HEK293T (cell line): ENCODE data around the gene CTBP1.

ENCODE experiments used
- ARNT ChIP-seq: fragments of 450-650 bp; IDR thresholded peaks from 2 replicates; pipeline ENCODE4 v1.6.1; 2017; ENCODE audit warnings: mild to moderate bottlenecking
- BHLHE40 ChIP-seq: fragments of 450-650 bp; IDR thresholded peaks from 2 replicates; pipeline ENCODE4 v1.6.1; 2016; ENCODE audit warnings: mild to moderate bottlenecking, moderate library complexity, borderline replicate concordance
- ELF4 ChIP-seq: fragments of 450-650 bp; IDR thresholded peaks from 2 replicates; pipeline ENCODE4 v1.6.1; 2017; ENCODE audit warnings: antibody characterized with exemption
- FOXA1 ChIP-seq: fragments of 450-650 bp; IDR thresholded peaks from 2 replicates; pipeline ENCODE4 v1.6.1; 2016; ENCODE audit warnings: mild to moderate bottlenecking
- FOXM1 ChIP-seq: fragments of 450-650 bp; IDR thresholded peaks from 2 replicates; pipeline ENCODE4 v1.6.1; 2017; ENCODE audit warnings: mild to moderate bottlenecking, borderline replicate concordance
- HDGF ChIP-seq: fragments of 450-650 bp; IDR thresholded peaks from 2 replicates; pipeline ENCODE4 v1.6.1; 2017; ENCODE audit warnings: antibody characterized with exemption, borderline replicate concordance
- L3MBTL2 ChIP-seq: fragments of 450-650 bp; conservative IDR thresholded peaks from 2 replicates; pipeline ENCODE4 v1.6.1; 2016; ENCODE audit warnings: mild to moderate bottlenecking
- LEF1 ChIP-seq: fragments of 450-650 bp; IDR thresholded peaks from 2 replicates; pipeline ENCODE4 v1.6.1; 2017; ENCODE audit warnings: mild to moderate bottlenecking, borderline replicate concordance
- PKNOX1 ChIP-seq: fragments of 450-650 bp; IDR thresholded peaks from 2 replicates; pipeline ENCODE4 v1.6.1; 2016
- SP1 ChIP-seq: fragments of 450-650 bp; IDR thresholded peaks from 2 replicates; pipeline ENCODE4 v1.6.1; 2017
- SUZ12 ChIP-seq: fragments of 450-650 bp; IDR thresholded peaks from 2 replicates; pipeline ENCODE4 v1.6.1; 2016; ENCODE audit warnings: mild to moderate bottlenecking
- TARDBP ChIP-seq: fragments of 450-650 bp; IDR thresholded peaks from 2 replicates; pipeline ENCODE4 v1.6.1; 2016
- ZNF384 ChIP-seq: fragments of 450-650 bp; IDR thresholded peaks from 2 replicates; pipeline ENCODE4 v1.6.1; 2016

- TF ChIP-seq SUZ12 = no peak
- TF ChIP-seq FOXA1 = no peak
- no peak for TF ChIP-seq PKNOX1
- no peak for TF ChIP-seq TARDBP
- TF ChIP-seq FOXM1 = no peak
- TF ChIP-seq ELF4 = no peak
- no peak for TF ChIP-seq SP1
- no peak for TF ChIP-seq L3MBTL2
- TF ChIP-seq BHLHE40 = no peak
- no peak for TF ChIP-seq LEF1
- no peak for TF ChIP-seq ZNF384
- no peak for TF ChIP-seq ARNT
- TF ChIP-seq HDGF = no peak
Measured at GRCh38 chr4:1192493-1193205, 56.3 kb downstream of the CTBP1 start.
